Neuron (in vitro differentiated cells): ENCODE results near the gene ARHGAP31.

Experiments used
- H2AFZ ChIP-seq: one replicate; pipeline ENCODE4 v1.6.1; 2013; ENCODE audit warnings: low read depth, mild to moderate bottlenecking, inconsistent platforms, low read length, moderate library complexity
- H3K27me3 ChIP-seq: one replicate; pipeline ENCODE4 v1.6.1; 2013; ENCODE audit warnings: low read length; ENCODE audit not compliant: insufficient read depth
- H3K36me3 ChIP-seq: one replicate; pipeline ENCODE4 v1.6.1; 2013; ENCODE audit warnings: low read length; ENCODE audit not compliant: insufficient read depth
- H3K4me1 ChIP-seq: one replicate; pipeline ENCODE4 v1.6.1; 2013; ENCODE audit warnings: low read length; ENCODE audit not compliant: insufficient read depth
- H3K4me3 ChIP-seq: 2 replicates; pipeline ENCODE4 v1.5.1; 2013; ENCODE audit warnings: mild to moderate bottlenecking, low read length, moderate library complexity
- H3K9me3 ChIP-seq: one replicate; pipeline ENCODE4 v1.6.1; 2013; ENCODE audit warnings: low read length

Gene ARHGAP31

DNA sequence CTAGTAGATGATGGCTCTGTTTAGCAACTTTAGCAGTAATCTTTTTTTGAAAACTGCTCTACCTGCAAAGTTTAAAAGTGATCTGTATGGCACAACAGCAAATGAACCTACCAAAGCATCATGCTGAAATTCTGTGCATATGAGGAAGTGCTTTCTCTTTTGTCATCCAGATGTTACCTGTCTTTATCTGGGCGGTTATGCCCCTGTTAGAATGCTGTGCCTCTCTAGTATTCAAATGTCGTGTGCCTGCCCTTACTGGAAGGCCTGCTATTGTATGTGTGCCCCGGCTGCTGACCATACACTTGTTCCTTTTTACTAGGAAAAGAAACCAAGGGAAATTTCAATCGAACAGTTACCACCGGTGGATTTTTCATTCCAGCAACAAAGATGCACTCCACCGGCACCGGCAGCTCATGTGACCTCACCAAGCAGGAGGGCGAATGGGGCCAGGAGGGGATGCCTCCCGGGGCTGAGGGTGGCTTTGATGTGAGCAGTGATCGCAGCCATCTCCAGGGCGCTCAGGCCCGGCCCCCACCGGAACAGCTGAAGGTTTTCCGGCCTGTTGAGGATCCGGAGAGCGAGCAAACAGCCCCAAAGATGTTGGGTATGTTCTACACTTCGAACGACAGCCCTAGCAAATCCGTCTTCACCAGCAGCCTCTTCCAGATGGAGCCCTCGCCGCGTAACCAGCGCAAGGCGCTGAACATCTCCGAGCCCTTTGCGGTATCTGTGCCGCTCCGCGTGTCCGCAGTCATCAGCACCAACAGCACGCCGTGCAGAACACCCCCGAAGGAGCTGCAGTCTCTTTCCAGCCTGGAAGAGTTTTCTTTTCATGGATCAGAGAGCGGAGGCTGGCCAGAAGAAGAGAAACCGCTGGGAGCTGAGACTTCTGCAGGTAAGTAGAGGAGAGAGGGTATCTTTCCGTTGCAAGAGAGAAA, 107.6 kb downstream of the ARHGAP31 start:
- no peak overlapping the region for H2AFZ ChIP-seq
- H3K4me3 ChIP-seq = no peak overlapping the region
- H3K27me3 ChIP-seq = no peaks in the 10 kb centered on the region
- no peaks in the 10 kb centered on the region for H3K9me3 ChIP-seq
- H3K4me1 ChIP-seq = peaks cover 11% of the 10 kb centered on the region
- H3K36me3 ChIP-seq = no peaks in the 10 kb centered on the region

DNA sequence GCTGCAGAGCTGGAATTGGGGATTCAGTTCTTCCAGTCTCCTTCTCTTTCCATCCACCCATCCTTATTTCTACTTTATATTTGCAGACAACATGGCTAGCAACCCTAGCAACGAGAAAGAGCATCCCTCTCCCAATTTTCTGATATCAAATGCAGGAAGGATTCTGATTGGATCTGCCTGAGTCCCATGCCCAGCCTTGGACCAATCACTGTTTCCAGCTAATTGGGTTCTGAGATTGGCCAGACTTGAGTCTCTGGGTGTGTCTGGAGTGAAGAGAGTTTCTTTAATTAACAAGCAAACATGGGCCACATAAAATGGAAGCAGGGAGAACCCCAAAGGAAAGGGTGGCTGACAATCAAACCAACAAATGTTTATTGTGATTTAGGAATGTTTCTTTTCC, 108.6 kb downstream of the ARHGAP31 start:
- no peaks in the 10 kb centered on the region for H3K27me3 ChIP-seq
- no peaks in the 10 kb centered on the region for H3K36me3 ChIP-seq
- H3K9me3 ChIP-seq = no peaks in the 10 kb centered on the region
- no peak overlapping the region for H3K4me3 ChIP-seq
- no peak overlapping the region for H2AFZ ChIP-seq
- H3K4me1 ChIP-seq = peaks cover 11% of the 10 kb centered on the region

DNA sequence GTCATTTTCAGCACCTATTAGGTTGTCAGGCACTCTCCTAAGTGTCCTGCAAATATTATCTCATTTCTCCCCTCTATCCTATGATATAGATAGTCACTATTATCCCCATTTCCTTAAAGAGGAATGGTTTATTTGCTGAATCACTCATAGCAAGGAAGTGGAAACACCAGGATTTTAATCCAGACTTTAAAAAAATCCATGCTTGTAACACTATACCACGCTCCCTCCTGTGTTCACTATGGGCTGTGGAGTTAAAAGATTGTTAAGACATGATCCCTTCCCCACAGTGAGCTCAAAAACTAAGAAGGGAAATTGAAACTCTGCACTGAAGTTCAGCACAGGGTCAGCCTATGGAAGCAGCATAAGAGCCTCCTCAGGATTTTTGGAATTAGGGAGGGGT, 109.0 kb downstream of the ARHGAP31 start:
- Histone ChIP-seq H3K27me3 (no peaks in the 10 kb centered on the region), H3K9me3 (no peaks in the 10 kb centered on the region), H2AFZ (no peak overlapping the region), H3K36me3 (no peaks in the 10 kb centered on the region), H3K4me1 (peaks cover 11% of the 10 kb centered on the region), H3K4me3 (no peak overlapping the region)

DNA sequence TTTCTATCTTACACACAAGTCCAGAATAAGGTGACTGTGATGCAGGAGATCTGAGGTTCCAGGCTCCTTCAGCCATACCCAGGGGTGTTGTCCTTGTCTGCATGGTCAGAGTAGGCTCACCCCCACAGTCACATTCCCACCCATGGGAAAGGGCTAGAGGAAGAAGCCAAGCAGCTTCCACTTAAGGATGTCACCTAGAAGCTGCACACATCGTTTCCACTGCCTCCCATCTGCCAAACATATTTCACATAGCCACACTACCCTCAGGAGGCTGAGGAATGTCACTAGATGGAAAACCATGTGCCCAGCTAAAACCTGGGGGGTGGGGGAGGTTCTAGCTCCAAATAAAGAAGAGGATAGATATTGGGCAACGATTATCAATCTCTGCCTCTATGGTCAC, 111.1 kb downstream of the ARHGAP31 start:
- no peak overlapping the region for H3K4me3 ChIP-seq
- H2AFZ ChIP-seq = no peak overlapping the region
- H3K4me1 ChIP-seq = peaks cover 11% of the 10 kb centered on the region
- no peaks in the 10 kb centered on the region for H3K9me3 ChIP-seq
- no peaks in the 10 kb centered on the region for H3K36me3 ChIP-seq
- H3K27me3 ChIP-seq = no peaks in the 10 kb centered on the region

DNA sequence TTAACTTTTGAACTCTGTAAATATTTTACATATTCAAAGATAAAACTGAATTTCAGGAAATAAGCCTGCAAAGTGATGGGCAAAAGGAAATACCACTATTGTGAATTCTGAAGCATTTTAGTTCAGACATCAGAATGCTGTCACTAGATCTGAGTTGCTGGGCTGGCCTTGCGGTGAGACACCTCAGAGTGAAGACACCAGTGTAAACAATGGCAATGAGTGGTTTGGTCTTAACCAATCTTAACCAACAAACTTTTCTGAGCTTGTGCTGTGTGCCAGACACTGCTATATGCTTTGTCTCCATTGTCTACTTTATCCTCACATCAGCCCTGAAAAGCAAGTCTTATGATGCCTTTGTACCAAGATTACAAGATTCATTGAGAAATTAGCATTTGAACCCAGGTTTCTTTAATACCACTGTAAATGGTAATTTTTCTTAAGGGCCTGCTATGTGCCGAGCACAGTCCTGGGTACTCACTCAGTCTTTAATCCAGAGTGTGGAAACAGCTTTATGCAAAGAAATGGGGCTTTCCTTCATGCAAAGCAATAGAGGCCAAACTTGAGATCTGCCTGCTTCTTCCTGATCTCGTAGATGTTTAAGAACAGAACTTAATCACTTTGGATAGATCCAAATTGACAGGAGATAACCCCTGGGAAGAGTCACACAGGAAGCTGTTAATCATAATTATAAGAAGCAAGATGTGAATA, 114.2 kb downstream of the ARHGAP31 start:
- no peaks in the 10 kb centered on the region for H3K4me1 ChIP-seq
- no peak overlapping the region for H3K4me3 ChIP-seq
- H3K9me3 ChIP-seq = no peaks in the 10 kb centered on the region
- no peak overlapping the region for H2AFZ ChIP-seq
- no peaks in the 10 kb centered on the region for H3K27me3 ChIP-seq
- no peaks in the 10 kb centered on the region for H3K36me3 ChIP-seq

DNA sequence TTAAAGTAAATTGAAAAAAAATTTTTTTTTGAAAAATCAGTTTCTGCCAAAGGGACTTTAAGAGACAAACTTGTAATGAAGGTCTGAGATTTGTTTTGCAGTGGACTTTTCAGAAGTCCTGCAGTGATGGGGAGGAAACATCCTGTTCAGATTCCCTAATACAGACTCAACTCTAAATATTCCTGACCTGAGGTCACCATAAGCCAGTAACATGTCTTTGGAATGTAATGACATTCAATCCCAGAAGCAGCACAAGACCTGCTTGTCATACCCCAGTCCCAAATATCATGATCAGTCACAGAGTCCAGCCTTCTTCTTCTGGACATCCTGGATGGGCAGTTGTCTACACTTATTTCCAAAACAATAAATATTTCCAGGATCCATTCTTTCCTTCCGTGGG, 115.7 kb downstream of the ARHGAP31 start:
- no peak overlapping the region for H2AFZ ChIP-seq
- H3K4me1 ChIP-seq = no peaks in the 10 kb centered on the region
- H3K36me3 ChIP-seq = no peaks in the 10 kb centered on the region
- no peaks in the 10 kb centered on the region for H3K9me3 ChIP-seq
- no peaks in the 10 kb centered on the region for H3K27me3 ChIP-seq
- H3K4me3 ChIP-seq = no peak overlapping the region

DNA sequence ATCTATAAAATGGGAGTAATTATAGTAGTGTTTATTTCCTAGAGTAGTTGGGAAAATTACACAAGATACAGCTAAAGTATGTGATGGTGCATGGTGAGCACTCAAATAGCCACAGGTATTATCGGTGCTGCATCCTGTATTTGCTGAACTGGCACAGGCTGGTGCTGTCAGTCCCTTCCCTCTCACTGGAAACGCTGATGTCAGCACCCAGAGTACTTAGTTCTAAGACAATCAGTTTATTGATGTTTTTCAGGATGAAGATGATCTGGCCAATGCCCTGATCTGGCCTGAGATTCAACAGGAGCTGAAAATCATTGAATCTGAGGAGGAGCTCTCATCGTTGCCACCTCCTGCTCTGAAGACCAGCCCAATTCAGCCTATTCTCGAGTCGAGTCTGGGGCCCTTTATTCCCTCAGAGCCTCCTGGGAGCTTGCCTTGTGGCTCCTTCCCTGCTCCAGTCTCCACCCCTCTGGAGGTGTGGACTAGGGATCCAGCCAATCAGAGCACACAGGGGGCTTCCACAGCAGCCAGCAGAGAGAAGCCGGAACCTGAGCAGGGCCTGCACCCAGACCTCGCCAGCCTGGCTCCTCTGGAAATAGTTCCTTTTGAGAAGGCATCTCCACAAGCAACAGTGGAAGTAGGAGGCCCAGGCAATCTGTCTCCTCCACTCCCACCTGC, 119.6 kb downstream of the ARHGAP31 start:
- no peaks in the 10 kb centered on the region for H3K27me3 ChIP-seq
- H2AFZ ChIP-seq = no peak overlapping the region
- no peak overlapping the region for H3K4me3 ChIP-seq
- no peaks in the 10 kb centered on the region for H3K9me3 ChIP-seq
- no peaks in the 10 kb centered on the region for H3K4me1 ChIP-seq
- H3K36me3 ChIP-seq = no peaks in the 10 kb centered on the region

DNA sequence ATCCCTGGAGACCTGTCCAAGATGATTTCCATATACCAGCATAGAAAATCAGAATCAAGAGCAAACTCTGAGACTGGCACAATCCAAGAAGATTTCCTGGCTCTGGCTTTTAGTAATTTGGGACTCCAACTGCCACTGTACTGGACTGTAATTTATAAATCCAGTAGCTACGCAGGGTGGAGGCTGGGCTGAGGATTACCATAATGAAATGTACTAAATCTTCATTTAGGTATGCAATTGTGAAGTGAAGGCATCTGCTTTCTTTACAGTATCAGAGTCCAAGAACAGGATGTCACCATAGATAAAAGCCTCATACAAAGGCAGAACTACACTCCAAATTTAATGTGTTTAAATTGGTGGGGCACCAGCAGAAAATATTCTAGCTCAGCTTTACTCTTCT, 122.7 kb downstream of the ARHGAP31 start:
- Histone ChIP-seq H3K4me1 (no peaks in the 10 kb centered on the region), H3K36me3 (no peaks in the 10 kb centered on the region), H3K4me3 (no peak overlapping the region), H3K27me3 (no peaks in the 10 kb centered on the region), H2AFZ (no peak overlapping the region), H3K9me3 (no peaks in the 10 kb centered on the region)

DNA sequence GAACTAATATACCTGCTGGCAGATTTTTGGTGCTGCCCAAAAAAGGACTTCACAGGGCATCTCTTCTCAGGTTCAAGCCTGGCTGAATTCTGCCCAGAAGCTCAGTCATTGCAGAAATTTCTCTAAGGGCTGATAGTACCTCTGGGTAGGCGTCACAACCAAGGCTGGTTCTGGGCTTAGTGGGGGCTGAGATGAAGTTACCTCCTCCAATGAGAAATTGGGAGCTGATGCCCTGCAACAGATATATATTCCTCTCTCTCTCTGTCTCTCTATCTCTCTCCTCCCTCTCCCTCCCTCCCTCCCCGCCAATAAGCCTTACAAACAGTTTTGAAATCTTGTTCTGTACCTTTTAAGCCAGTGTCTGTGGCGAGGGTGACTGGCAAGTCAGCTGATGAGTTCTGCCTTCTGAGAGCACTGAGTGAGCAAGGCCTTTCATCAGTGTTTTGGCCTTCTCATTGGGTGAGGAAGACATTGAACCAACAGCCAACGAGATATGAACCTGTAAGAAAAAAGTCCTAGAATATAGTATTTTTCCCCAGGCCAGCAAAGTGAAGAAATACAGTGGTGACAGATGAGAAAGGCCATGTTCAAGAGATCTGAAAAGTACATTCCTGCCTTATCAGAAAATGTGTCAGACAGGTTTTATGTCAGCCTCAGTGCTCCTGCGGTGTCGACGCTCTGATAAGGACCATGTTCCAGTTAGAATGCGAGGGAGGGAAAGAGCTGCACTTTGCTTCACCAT, 123.8 kb downstream of the ARHGAP31 start:
- H3K4me3 ChIP-seq = no peak overlapping the region
- H3K36me3 ChIP-seq = no peaks in the 10 kb centered on the region
- H3K27me3 ChIP-seq = no peaks in the 10 kb centered on the region
- H3K9me3 ChIP-seq = no peaks in the 10 kb centered on the region
- H3K4me1 ChIP-seq = no peaks in the 10 kb centered on the region
- no peak overlapping the region for H2AFZ ChIP-seq

DNA sequence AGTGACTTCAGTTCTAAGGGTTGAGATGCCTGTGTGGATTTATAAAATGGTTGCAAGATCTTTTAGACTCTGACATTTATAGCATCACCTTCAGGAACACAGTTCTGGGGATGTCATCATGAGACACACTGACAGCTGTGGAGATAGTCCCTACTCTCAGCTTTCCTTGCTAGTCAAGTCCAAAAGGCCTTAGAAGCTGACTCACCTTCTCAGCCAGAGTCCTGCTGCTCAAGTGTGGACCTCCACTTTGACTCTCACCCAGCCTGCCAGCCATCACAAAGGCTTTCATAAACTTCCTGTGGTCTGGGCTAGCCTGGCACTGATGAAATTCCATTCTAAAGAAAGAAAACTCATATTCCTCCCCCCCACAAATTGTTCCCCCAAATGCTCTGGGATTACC, 124.5 kb downstream of the ARHGAP31 start:
- no peak overlapping the region for H3K4me3 ChIP-seq
- no peak overlapping the region for H2AFZ ChIP-seq
- H3K4me1 ChIP-seq = no peaks in the 10 kb centered on the region
- H3K9me3 ChIP-seq = no peaks in the 10 kb centered on the region
- no peaks in the 10 kb centered on the region for H3K36me3 ChIP-seq
- no peaks in the 10 kb centered on the region for H3K27me3 ChIP-seq

DNA sequence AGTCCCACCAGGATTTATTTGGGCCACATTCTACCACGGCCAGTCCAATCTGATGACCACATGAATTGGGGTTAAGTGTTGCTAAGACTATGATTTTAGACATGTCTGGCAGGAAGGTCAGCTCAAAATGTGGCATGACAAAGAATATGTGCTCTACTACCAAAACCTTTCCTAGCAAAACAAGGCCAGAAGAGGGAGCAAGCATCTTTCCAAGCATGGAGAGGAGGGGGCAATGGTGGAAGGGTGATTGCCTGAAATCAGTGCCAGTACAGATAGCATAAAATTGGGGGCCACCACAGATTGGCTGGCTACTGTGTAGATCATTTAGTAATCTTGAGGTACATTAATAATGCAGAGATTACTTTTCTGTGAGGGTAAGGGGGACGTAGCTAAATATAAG, 126.0 kb downstream of the ARHGAP31 start:
- no peaks in the 10 kb centered on the region for H3K9me3 ChIP-seq
- H3K4me1 ChIP-seq = no peaks in the 10 kb centered on the region
- H3K36me3 ChIP-seq = no peaks in the 10 kb centered on the region
- H3K4me3 ChIP-seq = no peak overlapping the region
- H2AFZ ChIP-seq = no peak overlapping the region
- H3K27me3 ChIP-seq = no peaks in the 10 kb centered on the region

DNA sequence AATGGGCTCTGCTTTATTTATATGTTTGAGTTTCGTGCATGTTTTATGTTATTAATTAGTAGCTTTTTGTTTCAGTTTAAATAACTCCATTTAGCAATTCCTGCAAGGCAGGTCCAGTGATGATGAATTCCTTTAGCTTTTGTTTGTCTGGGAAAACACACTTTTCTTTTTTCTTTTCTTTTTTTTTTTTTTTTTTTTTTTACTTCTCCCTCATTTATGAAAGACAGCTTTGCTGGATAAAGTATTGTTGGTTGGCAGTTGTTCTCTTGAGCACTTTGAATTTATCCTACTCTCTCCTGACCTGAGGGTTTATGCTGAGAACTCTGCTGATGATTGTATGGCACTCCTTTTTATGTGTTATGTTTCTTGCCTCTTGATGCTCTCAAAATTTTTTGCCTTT, 133.5 kb downstream of the ARHGAP31 start:
- no peaks in the 10 kb centered on the region for H3K27me3 ChIP-seq
- no peaks in the 10 kb centered on the region for H3K4me1 ChIP-seq
- H3K9me3 ChIP-seq = peaks cover 15% of the 10 kb centered on the region
- no peak overlapping the region for H3K4me3 ChIP-seq
- H2AFZ ChIP-seq = no peak overlapping the region
- peaks cover 36% of the 10 kb centered on the region for H3K36me3 ChIP-seq
